Transverse colon (tissue), 4 donors: ENCODE measurements around the gene DOCK3. TPM values are rescaled to one million over a fixed set of nuclear protein-coding genes. Genes with fewer than 3 reads are reported as not detected.

Experiments used
- DNase-seq: peaks from one replicate; pipeline ENCODE4 v3.0.0-alpha.2; 2019
- H3K27ac ChIP-seq, 4 donors: fragments of 200-600 bp; sonication (generic); 2 replicates each; pipeline ENCODE4 v1.5.1; 2016 to 2018; ENCODE audit warnings: inconsistent platforms in 4 of 4
- H3K27me3 ChIP-seq: fragments of 200-600 bp; sonication (generic); 2 replicates; pipeline ENCODE4 v1.5.1; 2017; ENCODE audit warnings: inconsistent platforms
- H3K36me3 ChIP-seq, 4 donors: fragments of 200-600 bp; sonication (generic); 2 replicates each; pipeline ENCODE4 v1.5.1; 2017 to 2019; ENCODE audit warnings: inconsistent platforms in 4 of 4
- H3K4me1 ChIP-seq, 4 donors: fragments of 200-600 bp; sonication (generic); 2 replicates each; pipeline ENCODE4 v1.5.1; 2017 to 2020; ENCODE audit warnings: inconsistent platforms in 4 of 4
- H3K4me3 ChIP-seq, 4 donors: fragments of 200-600 bp; sonication (generic); 1 replicate in 1 of 4; 2 replicates in 3 of 4; pipeline versions ENCODE4 v1.5.1 to v1.6.1; 2017 to 2019; ENCODE audit warnings: inconsistent platforms in 4 of 4
- H3K9me3 ChIP-seq, 2 donors: fragments of 200-600 bp; sonication (generic); 2 replicates each; pipeline ENCODE4 v1.5.1; 2017 to 2019; ENCODE audit warnings: inconsistent platforms in 2 of 2
- EP300 ChIP-seq: sonication (generic); formaldehyde crosslinking; IDR thresholded peaks from one replicate; pipeline ENCODE4 v1.6.1; 2017; ENCODE audit warnings: antibody characterized with exemption, low read depth
- POLR2A ChIP-seq: fragments of 450-650 bp; IDR thresholded peaks from one replicate; pipeline ENCODE4 v1.6.1; 2016; ENCODE audit warnings: antibody characterized with exemption, mild to moderate bottlenecking, moderate library complexity
- POLR2AphosphoS5 ChIP-seq, 3 donors: sonication (generic); formaldehyde crosslinking; IDR thresholded peaks; one replicate each; pipeline ENCODE4 v1.6.1; 2016; ENCODE audit warnings: antibody characterized with exemption in 3 of 3
- WGBS, 2 donors: methylation state at CpG; one replicate each; pipeline ENCODE4 v1.1.5; 2018; ENCODE audit warnings: low coverage in 1 of 2; 5-methylcytosine and 5-hydroxymethylcytosine counted together
- in situ Hi-C, 4 donors: fragments of 200-750 bp; cut with MboI; loops; one replicate each; pipeline versions ENCODE4 v1.15.0 to v1.15.1; 2017; ENCODE audit warnings: low sequenced_read_pairs in 3 of 4, low pct_ligation_motif_present in 1 of 4, low pct_unique_long_range_greater_than_20kb in 1 of 4
- intact Hi-C: fragments of 100-400 bp; cut with DNase I; formaldehyde crosslinking; loops from one replicate; pipeline ENCODE4 v1.15.1; 2023; ENCODE audit warnings: low total_unique reads
- total RNA-seq, 4 donors: library from RNA; depleted of rRNA; stranded (reverse); fragments of >200 nt; gene quantifications; one replicate each; pipeline ENCODE4 v1.1.0, GENCODE V29; 2016
- TF ChIP-seq, protein P1 (sequence below), 5 experiments: fragments of 200-600 bp in 3 of 5; fragments of 450-650 bp in 2 of 5; sonication (generic) in 3 of 5; IDR thresholded peaks; 1 replicate in 2 of 5; 2 replicates in 3 of 5; pipeline ENCODE4 v1.5.1; 2016 to 2017; ENCODE audit warnings: antibody characterized with exemption in 5 of 5, inconsistent platforms in 3 of 5, mild to moderate bottlenecking in 2 of 5, moderate library complexity in 1 of 5

The DOCK3 gene
- total RNA-seq, 4 donors from 2014 or later: 0.41 to 0.75 (median 0.62) TPM

DNA sequence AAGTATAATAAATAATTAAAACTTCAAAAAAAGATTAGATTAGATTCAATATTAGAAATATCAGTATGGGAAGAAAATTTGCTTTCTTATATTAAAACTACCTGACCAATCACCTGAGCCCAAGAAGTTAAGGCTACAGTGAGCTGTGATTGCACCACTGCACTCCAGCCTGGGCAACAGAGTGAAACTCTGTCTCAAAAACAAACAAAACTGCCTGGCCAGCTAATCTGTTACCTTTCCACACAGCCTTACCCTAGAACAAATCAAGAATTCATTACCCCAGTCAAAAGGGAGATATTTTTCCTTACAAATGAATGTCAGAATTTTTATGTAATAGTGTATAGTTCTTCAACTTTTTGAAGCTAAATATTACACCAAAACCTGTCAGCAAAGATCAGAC is 593.4 kb downstream of the DOCK3 start:
- Histone ChIP-seq H3K36me3 (no peaks in the 10 kb centered on the region), H3K9me3 (peaks cover 0 to 6% of the 10 kb centered on the region in 2 donors), H3K27me3 (no peaks in the 10 kb centered on the region), H3K4me3 (no peak overlapping the region), H3K4me1 (no peaks in the 10 kb centered on the region), H3K27ac (no peak overlapping the region)
- DNase-seq: no peak
- TF ChIP-seq, protein P1, sequence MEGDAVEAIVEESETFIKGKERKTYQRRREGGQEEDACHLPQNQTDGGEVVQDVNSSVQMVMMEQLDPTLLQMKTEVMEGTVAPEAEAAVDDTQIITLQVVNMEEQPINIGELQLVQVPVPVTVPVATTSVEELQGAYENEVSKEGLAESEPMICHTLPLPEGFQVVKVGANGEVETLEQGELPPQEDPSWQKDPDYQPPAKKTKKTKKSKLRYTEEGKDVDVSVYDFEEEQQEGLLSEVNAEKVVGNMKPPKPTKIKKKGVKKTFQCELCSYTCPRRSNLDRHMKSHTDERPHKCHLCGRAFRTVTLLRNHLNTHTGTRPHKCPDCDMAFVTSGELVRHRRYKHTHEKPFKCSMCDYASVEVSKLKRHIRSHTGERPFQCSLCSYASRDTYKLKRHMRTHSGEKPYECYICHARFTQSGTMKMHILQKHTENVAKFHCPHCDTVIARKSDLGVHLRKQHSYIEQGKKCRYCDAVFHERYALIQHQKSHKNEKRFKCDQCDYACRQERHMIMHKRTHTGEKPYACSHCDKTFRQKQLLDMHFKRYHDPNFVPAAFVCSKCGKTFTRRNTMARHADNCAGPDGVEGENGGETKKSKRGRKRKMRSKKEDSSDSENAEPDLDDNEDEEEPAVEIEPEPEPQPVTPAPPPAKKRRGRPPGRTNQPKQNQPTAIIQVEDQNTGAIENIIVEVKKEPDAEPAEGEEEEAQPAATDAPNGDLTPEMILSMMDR (IDR thresholded peaks at IDR 0.05): no peak
- TF ChIP-seq POLR2AphosphoS5 (IDR thresholded peaks at IDR 0.05): no peak
- TF ChIP-seq POLR2A: no peak
- no peak for TF ChIP-seq EP300
- intact Hi-C loops: no loop called here
- in situ Hi-C loops: no loop called here

DNA sequence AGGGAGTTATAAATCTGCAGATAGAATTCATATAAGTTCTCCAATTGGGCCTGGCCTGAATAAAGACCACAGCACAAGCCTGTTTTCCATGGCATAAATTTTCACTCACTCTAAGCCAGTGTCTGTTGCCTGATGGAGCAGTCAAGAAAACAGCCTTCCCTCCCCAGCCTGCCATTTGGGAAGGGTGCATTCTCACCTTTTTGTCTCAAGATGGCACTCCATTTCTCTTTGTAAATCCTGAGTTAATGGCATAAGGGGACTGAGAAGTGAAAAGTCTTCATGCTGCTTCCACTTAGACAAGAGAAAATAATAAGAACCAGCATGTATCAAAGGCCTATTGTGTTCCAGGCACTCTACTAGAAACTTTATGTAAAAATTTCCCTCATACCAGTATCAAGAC is 594.7 kb downstream of the DOCK3 start:
- Histone ChIP-seq H3K27ac (no peak overlapping the region), H3K36me3 (no peaks in the 10 kb centered on the region), H3K27me3 (no peaks in the 10 kb centered on the region), H3K4me3 (no peak overlapping the region), H3K9me3 (peaks cover 0 to 6% of the 10 kb centered on the region in 2 donors), H3K4me1 (no peaks in the 10 kb centered on the region)
- DNase-seq: no peak
- TF ChIP-seq POLR2A (no peak), EP300 (no peak), POLR2AphosphoS5 (IDR thresholded peaks at IDR 0.05) (no peak)
- TF ChIP-seq, protein P1 (IDR thresholded peaks at IDR 0.05): no peak
- intact Hi-C loops: no loop called here
- in situ Hi-C loops: no loop called here

DNA sequence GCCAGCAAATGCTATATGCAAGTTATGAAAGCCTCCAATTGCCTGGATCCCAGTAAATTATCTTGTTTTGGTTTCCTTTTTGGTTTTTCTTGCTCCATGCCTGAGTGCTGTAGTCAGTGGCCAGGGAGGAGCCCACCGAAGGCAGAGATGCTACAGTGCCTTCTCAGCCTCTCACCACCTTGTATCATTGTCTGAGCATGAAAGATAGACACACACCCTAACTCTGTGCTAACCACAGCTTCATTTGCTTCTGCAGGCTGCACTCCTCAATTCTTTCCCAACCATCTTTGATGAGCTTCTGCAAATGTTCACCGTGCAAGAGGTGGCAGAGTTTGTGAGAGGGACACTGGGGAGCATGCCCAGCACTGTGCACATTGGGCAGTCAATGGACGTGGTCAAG is 595.8 kb downstream of the DOCK3 start:
- WGBS, 2 donors: 50 to 85% methylated on average over 1 to 3 of the region's 3 CpGs
- DNase-seq: no peak
- H3K36me3 ChIP-seq: no peaks in the 10 kb centered on the region
- no peak for TF ChIP-seq POLR2AphosphoS5 (IDR thresholded peaks at IDR 0.05)
- no peak for TF ChIP-seq POLR2A
- no peak for TF ChIP-seq EP300
- TF ChIP-seq, protein P1 (IDR thresholded peaks at IDR 0.05): no peak
- no peak overlapping the region for H3K4me3 ChIP-seq
- no peak overlapping the region for H3K27ac ChIP-seq
- no peaks in the 10 kb centered on the region for H3K4me1 ChIP-seq
- no peaks in the 10 kb centered on the region for H3K27me3 ChIP-seq
- in situ Hi-C loops: no loop called here
- intact Hi-C loops: no loop called here
- peaks cover 0 to 6% of the 10 kb centered on the region in 2 donors for H3K9me3 ChIP-seq

DNA sequence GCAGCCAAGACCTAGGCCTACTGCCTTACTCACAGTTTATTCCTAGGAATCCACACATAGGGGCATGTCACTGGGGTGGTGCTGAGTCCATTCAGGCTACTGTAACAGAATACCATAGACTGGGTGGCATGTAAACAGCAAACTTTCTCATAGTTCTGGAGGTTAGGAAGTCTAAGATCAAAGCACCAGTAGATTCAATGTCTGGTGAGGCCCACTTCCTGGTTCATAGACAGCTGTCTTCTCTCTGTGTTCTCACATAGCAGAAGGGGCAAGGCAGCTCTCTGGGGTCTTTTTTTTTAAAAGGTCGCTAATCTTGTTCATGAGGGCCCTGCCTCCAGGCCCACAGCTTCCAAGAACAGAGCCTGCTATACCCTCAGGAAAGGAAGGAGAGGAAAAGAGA is 596.4 kb downstream of the DOCK3 start:
- H3K4me1 ChIP-seq: no peaks in the 10 kb centered on the region
- in situ Hi-C loops: no loop called here
- WGBS, 2 donors: 67 to 70% methylated on average over 1 of the region's 1 CpG

More for the DNA sequence above, 596.4 kb downstream of the DOCK3 start:
- H3K36me3 ChIP-seq: no peaks in the 10 kb centered on the region
- H3K4me3 ChIP-seq: no peak overlapping the region
- no peaks in the 10 kb centered on the region for H3K27me3 ChIP-seq
- no peak overlapping the region for H3K27ac ChIP-seq
- H3K9me3 ChIP-seq: peaks cover 0 to 3% of the 10 kb centered on the region in 2 donors
- TF ChIP-seq, protein P1 (IDR thresholded peaks at IDR 0.05): no peak
- TF ChIP-seq POLR2AphosphoS5 (IDR thresholded peaks at IDR 0.05) (no peak), POLR2A (no peak), EP300 (no peak)
- intact Hi-C loops: no loop called here
- no peak for DNase-seq
